GM12801 (cell line): ENCODE measurements around the gene TRAF3.

ENCODE experiments used
- CTCF ChIP-seq: IDR thresholded peaks from one replicate; pipeline ENCODE4 v1.5.1; 2011; ENCODE audit warnings: control low read depth; ENCODE audit not compliant: insufficient read length; ENCODE audit errors: extremely low read depth

TRAF3 gene

DNA sequence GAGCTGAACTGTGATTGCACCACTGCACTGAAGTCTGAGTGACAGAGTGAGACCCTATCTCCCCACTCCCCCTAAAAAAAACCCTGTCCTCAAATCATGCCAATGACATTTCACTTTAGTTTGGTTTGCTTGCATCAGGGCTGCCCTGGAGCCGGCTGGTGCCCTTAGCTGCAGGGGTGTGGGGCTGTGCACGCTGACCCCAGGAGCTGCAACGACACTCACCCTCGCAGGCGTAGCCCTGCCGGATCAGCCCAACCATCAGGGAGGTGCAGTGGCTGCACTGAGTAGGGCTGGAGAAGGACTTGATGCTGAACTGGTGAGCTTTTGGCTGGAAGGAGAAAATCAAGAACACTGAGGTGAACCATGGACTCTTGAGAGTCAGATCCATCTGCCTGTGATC, 175.0 kb downstream of the TRAF3 start:
- TF ChIP-seq CTCF: no peak

GRCh38 chr14:102953100-102953499, 175.9 kb downstream of the TRAF3 start:
- TF ChIP-seq CTCF: no peak

DNA sequence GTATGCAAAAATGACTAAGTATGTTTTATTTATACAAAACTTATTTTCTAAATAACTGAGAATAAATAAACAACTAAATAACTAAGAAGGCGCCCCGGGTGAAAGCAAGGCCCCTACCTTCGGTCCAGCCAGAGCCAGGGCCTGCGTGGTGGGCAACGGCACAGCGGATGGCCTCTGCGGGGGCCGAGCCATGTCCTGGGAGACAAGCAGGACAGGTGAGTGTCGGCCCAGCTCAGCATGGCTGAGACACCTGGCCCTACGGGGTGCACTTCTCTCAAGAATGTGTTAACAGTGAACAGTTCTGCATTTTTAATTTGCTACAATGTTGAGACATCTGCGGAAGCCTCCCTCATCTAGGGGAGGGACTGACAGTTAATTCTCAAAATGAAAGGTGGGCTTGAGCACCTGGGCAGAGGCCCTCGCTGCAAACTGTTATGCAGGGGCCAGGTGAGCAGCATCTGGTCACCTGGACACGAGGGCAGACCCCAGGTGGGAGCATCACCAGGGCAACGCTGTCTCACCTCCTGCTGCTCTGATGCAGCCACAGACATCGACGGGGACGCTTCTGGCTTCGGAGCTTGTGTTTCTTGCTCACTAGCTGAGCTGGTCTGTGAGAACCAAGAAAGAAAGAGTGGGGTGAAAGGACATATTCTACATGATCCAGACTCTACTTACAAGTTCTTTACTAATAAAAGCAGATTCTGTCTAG, 177.0 kb downstream of the TRAF3 start:
- no peak for TF ChIP-seq CTCF

- TF ChIP-seq CTCF: no peak
These were observed 178.6 kb downstream of the TRAF3 start for GRCh38 chr14:102955636-102956408.

DNA sequence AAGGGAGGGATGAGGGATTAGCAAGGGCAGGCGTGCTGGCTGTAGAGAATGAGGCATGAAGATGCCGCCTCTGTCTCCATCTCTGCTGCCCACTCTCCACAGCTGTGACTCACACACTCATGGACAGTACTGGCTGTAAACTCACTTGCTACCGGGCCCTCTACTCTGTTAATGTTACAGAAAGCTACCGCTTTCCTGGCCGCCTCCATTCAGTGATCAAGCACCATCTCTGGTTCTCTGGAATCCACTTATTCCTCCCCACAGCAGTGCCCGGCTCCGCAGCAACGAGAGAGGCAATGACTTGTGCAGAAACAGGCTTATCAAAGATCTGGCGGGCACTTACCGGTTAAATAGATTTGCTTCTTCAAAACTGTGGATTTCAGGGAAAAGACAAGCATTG, 180.0 kb downstream of the TRAF3 start:
- no peak for TF ChIP-seq CTCF

DNA sequence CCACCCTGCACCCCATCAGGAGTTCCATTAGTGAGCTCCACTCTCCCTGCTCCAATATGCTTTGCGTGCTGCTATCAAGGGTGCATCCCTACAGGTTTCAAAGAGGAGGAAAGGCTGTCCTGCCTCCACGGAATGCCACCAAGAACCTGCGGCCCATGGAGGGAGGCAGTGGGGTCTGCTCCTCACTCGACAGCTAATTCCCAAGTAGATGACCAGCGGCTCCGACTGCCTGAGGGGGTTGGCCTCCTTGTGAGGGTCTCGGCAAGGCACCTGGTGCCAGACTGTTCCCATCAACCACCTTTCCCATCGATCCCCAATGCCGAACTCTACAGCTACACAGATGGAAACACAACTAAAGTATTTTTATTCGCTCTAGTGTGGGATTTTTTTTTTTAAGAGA, 181.2 kb downstream of the TRAF3 start:
- TF ChIP-seq CTCF: no peak
